ENCODE measurements around the gene SPOCK1.

GRCh38 chr5:137287569-137287968, 211.6 kb downstream of the SPOCK1 start:
- TF ChIP-seq CTCF (IDR thresholded peaks at IDR 0.05), result no peak
- TF ChIP-seq POLR2AphosphoS5 (IDR thresholded peaks at IDR 0.05), result no peak
- TF ChIP-seq POLR2A (IDR thresholded peaks at IDR 0.05), result no peak
